ENCODE measurements around the gene USP43.

Gene USP43

DNA sequence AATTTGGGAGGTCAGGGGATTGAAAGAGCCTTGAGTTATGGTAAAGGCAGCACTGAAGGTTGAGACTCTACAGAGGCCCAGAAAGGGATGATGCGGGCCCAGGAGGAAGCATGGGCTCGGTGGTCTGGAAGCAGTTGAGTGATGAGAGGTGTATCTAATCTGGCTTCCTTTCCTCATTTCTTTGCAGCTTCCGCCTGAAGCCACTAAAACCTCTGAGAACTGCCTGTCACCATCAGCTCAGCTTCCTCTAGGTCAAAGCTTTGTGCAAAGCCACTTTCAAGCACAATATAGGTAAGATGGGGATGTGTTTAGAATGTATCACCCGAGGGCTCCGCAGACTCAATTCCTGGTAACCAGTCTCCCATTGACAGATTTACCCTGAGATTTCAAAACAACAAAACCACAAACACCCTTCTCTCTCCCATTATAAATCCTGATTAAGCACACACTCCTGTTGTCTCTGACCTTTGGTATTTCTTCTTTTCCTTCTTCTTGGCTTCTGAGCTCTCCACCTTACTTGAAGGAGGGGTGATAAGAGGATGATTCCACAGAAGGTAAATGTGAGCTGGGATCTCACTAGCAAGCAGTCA lies 21.2 kb downstream of the USP43 start:
- no peak for DNase-seq

DNA sequence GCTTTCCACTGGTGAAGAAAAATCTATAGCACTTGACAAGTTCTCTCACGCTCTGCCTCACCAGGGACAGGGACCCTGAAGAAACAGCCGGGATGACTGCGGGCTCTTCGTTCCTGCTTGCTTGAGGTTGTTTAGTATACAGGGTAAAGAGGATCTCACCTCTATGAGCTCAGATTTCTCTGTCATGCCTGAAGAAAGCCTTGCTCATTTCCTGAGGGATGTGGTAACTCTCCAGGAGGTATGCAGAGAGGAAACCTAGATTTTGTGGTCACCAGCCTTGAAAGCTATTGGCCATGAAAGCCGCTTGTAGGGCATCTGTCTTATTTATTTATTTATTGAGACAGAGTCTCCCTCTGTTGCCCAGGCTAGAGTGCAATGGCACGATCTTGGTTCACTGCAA lies 23.2 kb downstream of the USP43 start:
- no peak for DNase-seq

GRCh38 chr17:9669551-9670008 lies 24.3 kb downstream of the USP43 start:
- DNase-seq = no peak

DNA sequence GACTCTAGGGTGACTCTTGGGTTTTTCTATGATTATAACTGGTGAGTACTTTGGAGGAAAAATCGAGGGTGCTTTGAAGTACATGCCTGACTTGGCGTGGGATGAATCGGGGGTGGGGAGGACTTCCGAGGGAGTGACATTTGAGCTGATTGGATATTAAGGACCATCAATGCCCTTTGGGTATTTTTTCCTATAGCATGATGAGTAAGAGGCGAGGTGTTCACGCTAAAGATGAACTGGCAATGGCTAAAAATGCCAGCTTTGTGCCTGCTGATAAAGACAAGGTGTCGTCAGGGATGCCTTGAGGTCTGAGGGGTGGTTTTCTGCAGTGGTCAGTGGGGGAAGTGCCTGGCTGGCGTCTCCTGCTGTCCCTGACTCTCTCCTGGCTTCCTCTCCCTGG lies 25.3 kb downstream of the USP43 start:
- no peak for DNase-seq

GRCh38 chr17:9671559-9671958 lies 26.2 kb downstream of the USP43 start:
- DNase-seq = no peak

- no peak for DNase-seq
These were observed 26.9 kb downstream of the USP43 start for GRCh38 chr17:9672266-9672665.

DNA sequence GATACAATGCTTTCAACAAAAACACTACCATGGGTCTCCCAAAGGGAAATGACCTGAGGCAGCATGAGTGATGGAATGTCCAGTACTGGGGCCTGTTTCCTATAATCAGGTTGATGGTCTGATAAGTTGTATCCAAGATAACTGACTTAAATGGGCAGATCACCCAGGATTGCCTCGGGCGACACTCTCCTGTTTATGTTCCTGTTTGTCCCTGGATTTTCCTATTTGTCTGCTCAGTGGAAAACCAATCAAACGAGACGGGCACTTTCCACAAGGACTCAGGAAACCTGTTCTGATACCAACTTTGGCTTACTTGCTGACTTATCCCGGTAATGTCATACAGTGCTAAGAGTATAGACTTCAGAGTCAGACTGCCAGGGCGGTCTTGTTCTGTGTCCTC lies 27.4 kb downstream of the USP43 start:
- no peak for DNase-seq

GRCh38 chr17:9676084-9676483 lies 30.8 kb downstream of the USP43 start:
- no peak for DNase-seq

GRCh38 chr17:9676820-9677310 lies 31.5 kb downstream of the USP43 start:
- DNase-seq = no peak

DNA sequence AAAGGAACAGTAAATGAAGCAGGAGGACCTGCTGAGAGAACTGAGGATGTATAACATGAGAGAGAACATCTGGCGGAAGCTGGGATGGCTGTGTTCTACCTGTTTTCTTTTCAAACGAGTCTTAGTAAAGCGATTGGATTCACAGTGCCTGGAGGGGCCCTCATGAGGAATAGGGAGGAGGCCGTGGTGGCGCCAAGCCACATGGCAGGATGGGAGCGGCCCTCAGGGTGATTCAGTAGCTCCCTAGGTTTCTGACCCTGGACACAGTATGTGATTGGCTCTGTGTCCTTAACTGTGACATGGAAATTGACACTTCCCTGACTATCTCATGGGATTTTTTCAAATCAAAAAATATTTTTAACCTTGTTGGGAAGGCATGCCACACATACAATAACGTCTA lies 32.1 kb downstream of the USP43 start:
- no peak for DNase-seq

DNA sequence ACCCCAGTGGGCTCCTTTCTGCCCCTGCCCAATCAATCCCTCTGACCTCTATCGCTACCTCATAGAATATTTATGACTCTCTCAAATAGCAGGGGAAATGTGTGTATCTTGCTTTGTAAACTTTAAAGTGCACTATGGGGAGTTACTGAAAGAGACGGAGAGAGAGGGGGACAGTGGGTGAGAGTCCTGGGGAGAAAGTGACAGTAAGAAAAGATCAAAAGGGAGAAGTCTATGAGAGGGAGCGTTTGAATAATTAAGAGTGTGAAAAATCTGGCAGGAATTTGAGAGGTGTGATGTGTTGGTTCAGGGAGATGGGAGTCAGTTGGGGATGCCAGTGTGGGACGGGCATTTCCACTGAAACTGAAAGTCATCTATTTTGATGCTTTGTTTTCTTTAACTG lies 32.6 kb downstream of the USP43 start:
- DNase-seq = no peak

DNA sequence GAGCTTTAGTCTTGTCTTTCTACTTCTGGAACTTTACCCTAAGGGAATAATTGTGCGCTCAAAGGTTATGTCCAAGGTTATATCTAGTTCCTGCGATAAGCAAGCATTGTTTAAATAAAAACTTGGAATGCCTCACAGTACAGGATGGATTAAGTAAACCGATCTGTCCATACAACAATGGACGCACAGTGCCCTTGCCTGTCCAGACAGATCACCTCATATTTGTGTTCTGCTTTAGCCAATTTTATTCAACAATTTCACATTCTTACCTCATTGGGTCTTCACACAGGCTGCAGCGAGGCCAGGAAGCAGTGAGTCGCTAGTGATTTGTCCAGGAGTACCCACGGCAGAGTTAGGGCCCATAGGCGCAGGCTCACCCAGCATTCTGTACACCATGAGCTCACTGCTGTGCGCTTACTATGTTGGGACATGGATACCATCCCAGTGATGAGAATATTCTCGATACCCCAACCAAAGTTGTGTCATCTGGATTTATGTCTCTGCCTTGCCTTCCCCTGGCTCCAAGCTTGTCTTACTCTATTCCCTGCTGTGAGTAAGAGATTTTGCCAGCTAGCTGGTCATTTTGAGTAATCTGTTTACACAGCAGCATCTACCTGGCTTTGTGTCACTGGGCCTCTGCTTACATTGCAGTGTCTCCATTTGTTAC lies 39.8 kb downstream of the USP43 start:
- DNase-seq = no peak

DNA sequence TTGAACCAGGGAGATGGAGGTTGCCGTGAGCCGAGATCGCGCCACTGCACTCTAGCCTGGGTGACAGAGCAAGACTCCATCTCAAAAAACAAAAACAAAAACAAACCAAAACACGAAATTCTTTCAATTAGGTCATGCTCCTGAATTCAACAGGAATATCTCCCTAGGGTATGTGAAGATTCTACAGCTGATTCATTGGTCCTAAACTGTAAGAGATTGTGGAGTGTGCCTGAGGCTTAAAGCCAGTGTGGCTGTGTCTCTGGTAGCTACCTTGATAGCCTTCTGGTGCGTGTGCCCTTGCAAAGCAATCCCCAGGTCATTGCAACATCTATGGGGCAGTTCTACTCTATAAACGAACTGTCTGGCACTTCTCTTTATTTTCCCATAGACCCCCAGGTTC lies 48.4 kb downstream of the USP43 start:
- DNase-seq = no peak

DNA sequence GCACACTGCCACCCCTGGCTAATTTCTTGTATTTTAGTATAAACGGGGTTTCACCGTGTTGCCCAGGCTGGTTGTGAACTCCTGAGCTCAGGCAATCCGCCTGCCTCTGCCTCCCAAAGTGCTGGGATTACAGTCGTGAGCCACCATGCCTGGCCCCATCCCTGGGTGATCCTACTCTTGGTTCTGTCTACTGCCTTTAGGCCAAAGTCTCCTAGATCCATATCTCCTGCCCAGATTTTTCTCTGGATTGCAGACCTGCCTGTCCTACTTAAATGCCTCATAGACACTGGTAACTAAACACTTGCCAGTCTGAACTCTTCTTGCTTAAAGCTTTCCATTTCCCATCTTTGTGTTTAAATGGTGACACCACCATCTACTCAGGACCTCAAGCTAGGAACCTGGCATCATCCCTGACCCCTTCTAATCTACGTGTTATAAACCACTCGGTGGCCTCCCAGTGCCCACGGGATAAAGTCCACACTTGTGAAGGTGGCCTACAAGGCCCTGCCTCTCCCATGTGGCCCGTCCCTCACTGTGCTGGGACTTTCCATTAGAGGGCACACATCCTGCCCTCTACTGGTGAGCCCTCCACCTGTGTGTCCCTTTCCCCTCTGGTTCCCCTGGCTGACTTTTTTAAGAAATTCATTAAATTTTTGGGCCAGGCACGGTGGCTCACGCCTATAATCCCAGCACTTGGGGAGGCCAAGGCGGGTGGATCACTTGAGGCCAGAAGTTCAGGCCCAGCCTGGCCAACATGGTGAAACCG lies 51.1 kb downstream of the USP43 start:
- no peak for DNase-seq

DNA sequence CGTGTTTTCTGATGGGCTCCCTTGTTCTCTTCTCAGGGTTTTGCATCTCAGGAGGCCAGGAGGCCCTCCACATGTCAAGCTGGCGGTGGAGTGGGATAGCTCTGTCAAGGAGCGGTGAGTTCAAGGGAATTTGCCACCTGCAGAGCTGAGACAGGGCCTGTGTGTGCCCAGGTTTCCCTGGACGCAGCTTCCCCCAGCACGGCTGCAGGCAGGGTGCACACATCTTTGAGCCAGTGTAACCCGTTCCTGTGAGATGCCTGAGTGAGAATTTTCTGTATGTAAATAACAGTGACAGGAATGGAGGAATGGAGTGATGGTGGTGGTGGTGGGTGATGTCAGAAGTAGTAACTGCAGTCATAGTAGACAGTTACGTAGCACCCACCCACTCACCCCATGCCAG lies 54.8 kb downstream of the USP43 start:
- no peak for DNase-seq

- no peak for DNase-seq
These were observed 55.6 kb downstream of the USP43 start for GRCh38 chr17:9700754-9701476.

GRCh38 chr17:9702482-9702881 lies 57.2 kb downstream of the USP43 start:
- DNase-seq = no peak

GRCh38 chr17:9702914-9703780 lies 57.8 kb downstream of the USP43 start:
- DNase-seq = no peak

DNA sequence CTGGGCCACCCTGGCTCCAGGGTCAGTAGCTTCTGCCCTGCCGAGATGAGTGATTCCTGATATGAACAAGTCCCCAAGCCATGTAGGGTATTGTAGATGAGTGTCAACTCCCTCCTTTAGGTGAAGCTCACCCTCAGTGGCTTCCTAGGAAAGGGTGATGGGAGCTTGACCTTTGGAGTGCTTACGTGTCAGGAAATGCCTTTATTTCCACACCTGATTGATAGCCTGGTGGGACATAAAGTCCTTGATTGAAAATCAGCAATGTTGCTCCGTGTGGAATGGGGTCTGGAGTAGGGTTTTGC lies 58.4 kb downstream of the USP43 start:
- DNase-seq = no peak

DNA sequence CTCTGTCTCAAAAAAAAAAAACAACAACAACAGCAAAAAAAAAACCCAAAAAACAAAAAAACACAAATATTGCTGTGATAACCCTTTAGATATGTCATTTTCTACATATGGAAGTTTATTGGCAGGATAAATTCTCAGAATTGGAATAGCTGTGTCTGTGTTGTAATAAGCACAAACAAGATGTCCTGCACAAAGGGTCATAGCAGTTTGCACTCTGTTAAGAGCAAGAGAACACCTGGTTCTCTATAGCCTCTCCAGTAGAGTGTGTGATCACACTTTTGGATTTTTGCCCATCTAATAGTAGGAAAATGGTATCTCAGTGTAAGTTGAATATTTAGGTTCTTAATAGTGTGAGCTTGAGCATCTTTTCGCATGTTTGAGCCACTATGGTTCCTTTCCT lies 60.4 kb downstream of the USP43 start:
- DNase-seq = no peak

DNA sequence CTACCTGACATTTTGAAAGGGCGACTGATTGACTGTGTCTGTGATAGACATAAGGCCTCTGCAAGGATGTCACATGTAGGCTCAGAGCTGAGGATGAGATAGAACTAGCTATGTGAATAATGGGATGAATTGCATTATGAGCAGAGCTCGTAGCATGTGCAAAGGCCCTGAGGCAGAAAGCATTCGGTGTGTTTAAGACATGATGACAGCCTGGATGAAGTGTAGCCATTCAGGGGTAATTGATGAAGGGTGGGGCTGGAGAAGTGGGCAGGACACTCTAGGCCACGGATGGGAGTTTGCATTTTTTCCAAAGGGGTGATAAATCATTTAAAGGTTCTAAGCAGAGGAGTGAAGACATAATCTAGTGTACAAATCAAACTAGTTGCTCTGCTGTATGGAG lies 62.6 kb downstream of the USP43 start:
- no peak for DNase-seq

DNA sequence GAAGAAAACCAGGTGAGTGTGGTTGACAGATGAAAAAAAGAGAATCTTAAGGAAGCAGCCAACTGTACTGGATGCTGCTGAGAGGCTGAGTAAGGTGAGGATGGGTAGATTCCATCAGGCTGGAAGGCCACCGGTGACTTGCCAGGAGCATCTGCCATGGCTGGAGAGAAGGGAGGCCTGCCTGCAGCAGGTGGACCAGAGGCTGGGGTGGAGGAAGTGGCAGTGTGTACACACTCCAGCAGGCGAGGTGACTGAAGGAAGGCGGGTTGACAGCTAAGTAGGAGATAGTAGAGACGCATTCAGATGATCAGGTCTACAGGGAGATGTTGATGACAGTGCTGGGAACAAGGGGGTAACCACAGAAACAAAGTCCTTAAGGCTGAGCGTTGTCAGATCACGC lies 69.5 kb downstream of the USP43 start:
- no peak for DNase-seq
